ENCODE measurements around the gene KIF1B. TPM values are rescaled to one million over a fixed set of nuclear protein-coding genes. Genes with fewer than 3 reads are reported as not detected.

The KIF1B gene
- total and polyA plus RNA-seq, 9 of the 15 experiments (the other 6 are each of a cell fraction or from before 2014, with no cell fraction given), result 2.8 to 19.8 (median 11.9) TPM

DNA sequence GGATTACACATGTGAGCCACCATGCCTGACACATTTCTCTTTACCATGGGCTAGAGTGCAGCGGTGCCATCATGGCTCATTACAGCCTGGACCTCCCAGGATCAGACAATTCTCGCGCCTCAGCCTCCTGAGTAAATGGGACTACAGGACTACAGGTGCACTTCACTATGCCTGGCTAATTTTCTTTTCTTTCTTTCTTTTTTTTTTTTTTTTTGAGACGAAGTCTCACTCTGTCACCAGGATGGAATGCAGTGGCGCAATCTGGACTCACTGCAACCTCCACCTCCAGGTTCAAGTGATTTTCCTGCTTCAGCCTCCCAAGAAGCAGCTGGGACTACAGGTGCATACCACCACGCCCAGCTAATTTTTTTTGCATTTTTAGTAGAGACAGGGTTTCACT is 14.8 kb upstream of the KIF1B start:
- Histone ChIP-seq H3K27me3 (ENCODE audit: control insufficient read depth in 2 of 2, insufficient read depth in 2 of 2, low read length in 2 of 2) (peaks cover 25 to 52% of the 10 kb centered on the region in 2 experiments), H3K4me3 (no peak overlapping the region), H3K36me3 (ENCODE audit: control insufficient read depth, insufficient read depth, low read length) (no peaks in the 10 kb centered on the region), H3K9me3 (replicated peaks; ENCODE audit: control insufficient read depth, insufficient read depth, low read depth, low read length) (no peaks in the 10 kb centered on the region), H3K9ac (ENCODE audit: insufficient read depth in 1 of 2, low read depth in 2 of 2, low read length in 2 of 2) (no peak overlapping the region), H4K20me1 (replicated peaks; ENCODE audit: control insufficient read depth, insufficient read depth, low read length) (no peaks in the 10 kb centered on the region), H3K4me1 (replicated peaks in 1 of 2; ENCODE audit: control insufficient read depth in 2 of 2, insufficient read depth in 2 of 2, low read length in 2 of 2) (no peaks in the 10 kb centered on the region), H3K27ac (ENCODE audit: extremely low read depth, low read depth, low read length) (no peak overlapping the region), H3K4me2 (ENCODE audit: insufficient read depth, low read length) (no peak overlapping the region), H3K9me1 (ENCODE audit: control insufficient read depth, insufficient read depth, low read length) (no peaks in the 10 kb centered on the region), H3K79me2 (ENCODE audit: control insufficient read depth, insufficient read depth, low read length) (no peaks in the 10 kb centered on the region), H2AFZ (ENCODE audit: low read depth, low read length) (no peak overlapping the region)
- ATAC-seq (no peak), DNase-seq (ENCODE audit: extremely low read depth in 1 of 4, low spot score in 3 of 4) (no peak), FAIRE-seq (no peak)
- no TSS peak for BruUV-seq (replicated peaks)
- in situ Hi-C loops (cut with MboI) (no loop called here), intact Hi-C loops (cut with micrococcal nuclease) (no loop called here)
- WGBS (ENCODE audit: insufficient coverage, low coverage, missing lambda C conversion rate), result 9% methylated on average over 5 of the region's 6 CpGs
- CTCF ChIA-PET (ENCODE audit: low intra/inter-chr PET ratio), result no interaction called here
- POLR2A ChIA-PET, result no interaction called here
- TF ChIP-seq, protein P1, sequence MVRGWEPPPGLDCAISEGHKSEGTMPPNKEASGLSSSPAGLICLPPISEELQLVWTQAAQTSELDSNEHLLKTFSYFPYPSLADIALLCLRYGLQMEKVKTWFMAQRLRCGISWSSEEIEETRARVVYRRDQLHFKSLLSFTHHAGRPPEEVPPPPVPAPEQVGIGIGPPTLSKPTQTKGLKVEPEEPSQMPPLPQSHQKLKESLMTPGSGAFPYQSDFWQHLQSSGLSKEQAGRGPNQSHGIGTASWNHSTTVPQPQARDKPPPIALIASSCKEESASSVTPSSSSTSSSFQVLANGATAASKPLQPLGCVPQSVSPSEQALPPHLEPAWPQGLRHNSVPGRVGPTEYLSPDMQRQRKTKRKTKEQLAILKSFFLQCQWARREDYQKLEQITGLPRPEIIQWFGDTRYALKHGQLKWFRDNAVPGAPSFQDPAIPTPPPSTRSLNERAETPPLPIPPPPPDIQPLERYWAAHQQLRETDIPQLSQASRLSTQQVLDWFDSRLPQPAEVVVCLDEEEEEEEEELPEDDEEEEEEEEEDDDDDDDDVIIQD (CRISPR knock-in tag; IDR thresholded peaks at IDR 0.05), result no peak
- 0 out of 2 replicates have a peak, but pooled peaks have one; percentile 32 for TF ChIP-seq CEBPB (tag; IDR thresholded peaks at IDR 0.05)

DNA sequence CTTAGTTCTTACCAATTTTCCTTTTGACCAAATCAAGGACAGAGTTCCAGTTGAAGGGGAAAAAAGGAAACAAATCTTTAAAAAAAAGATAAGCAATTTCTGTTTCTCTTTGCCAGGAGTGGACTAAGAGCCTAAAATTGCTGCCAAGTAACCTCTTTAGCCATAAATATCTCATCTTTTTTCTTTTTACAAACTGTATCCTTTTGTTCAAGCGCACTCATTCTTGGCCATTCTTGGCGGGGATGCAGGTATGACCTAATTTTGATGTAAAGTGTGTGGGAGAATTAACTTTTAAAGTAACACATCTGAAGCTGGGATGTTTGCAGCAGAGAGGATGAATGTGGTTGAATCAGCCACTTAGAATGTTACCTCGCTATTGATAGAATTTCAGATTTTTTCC is 13.4 kb upstream of the KIF1B start:
- ATAC-seq, result no peak
- FAIRE-seq, result no peak
- TF ChIP-seq, protein P2, sequence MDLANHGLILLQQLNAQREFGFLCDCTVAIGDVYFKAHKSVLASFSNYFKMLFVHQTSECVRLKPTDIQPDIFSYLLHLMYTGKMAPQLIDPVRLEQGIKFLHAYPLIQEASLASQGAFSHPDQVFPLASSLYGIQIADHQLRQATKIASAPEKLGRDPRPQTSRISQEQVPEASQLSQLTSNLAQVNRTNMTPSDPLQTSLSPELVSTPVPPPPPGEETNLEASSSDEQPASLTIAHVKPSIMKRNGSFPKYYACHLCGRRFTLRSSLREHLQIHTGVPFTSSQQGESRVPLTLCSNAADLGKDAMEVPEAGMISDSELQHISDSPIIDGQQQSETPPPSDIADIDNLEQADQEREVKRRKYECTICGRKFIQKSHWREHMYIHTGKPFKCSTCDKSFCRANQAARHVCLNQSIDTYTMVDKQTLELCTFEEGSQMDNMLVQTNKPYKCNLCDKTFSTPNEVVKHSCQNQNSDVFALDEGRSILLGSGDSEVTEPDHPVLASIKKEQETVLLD (IDR thresholded peaks at IDR 0.05), result no peak
- TF ChIP-seq, protein P3, sequence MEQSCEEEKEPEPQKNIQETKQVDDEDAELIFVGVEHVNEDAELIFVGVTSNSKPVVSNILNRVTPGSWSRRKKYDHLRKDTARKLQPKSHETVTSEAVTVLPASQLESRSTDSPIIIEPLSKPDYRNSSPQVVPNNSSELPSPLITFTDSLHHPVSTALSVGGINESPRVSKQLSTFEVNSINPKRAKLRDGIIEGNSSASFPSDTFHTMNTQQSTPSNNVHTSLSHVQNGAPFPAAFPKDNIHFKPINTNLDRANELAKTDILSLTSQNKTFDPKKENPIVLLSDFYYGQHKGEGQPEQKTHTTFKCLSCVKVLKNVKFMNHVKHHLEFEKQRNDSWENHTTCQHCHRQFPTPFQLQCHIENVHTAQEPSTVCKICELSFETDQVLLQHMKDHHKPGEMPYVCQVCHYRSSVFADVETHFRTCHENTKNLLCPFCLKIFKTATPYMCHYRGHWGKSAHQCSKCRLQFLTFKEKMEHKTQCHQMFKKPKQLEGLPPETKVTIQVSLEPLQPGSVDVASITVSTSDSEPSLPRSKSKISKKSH (CRISPR knock-in tag; IDR thresholded peaks at IDR 0.05), result no peak
- TF ChIP-seq LEF1 (IDR thresholded peaks at IDR 0.05) (no peak), TCF7 (IDR thresholded peaks at IDR 0.05; ENCODE audit: borderline replicate concordance) (no peak), SIRT6 (IDR thresholded peaks at IDR 0.05; ENCODE audit: low read depth, low read length) (no peak), KHSRP (IDR thresholded peaks at IDR 0.05) (no peak), RBFOX2 (IDR thresholded peaks at IDR 0.05; ENCODE audit: low read depth, low read length) (no peak), SMAD4 (CRISPR knock-in tag; conservative IDR thresholded peaks at IDR 0.05) (no peak), MCM2 (IDR thresholded peaks at IDR 0.05; ENCODE audit: low read depth) (no peak)
- TF ChIP-seq, protein P4, sequence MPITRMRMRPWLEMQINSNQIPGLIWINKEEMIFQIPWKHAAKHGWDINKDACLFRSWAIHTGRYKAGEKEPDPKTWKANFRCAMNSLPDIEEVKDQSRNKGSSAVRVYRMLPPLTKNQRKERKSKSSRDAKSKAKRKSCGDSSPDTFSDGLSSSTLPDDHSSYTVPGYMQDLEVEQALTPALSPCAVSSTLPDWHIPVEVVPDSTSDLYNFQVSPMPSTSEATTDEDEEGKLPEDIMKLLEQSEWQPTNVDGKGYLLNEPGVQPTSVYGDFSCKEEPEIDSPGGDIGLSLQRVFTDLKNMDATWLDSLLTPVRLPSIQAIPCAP (CRISPR knock-in tag; IDR thresholded peaks at IDR 0.05; ENCODE audit: borderline replicate concordance), result no peak

More for the DNA sequence above, 13.4 kb upstream of the KIF1B start:
- no peaks in the 10 kb centered on the region for H3K9me1 ChIP-seq (ENCODE audit: control insufficient read depth, insufficient read depth, low read length)
- no peaks in the 10 kb centered on the region for H3K79me2 ChIP-seq (ENCODE audit: control insufficient read depth, insufficient read depth, low read length)
- BruUV-seq (replicated peaks), result no TSS peak
- WGBS (ENCODE audit: insufficient coverage, low coverage, missing lambda C conversion rate), result 0% methylated on average over 3 of the region's 3 CpGs
- H3K27me3 ChIP-seq (ENCODE audit: control insufficient read depth in 2 of 2, insufficient read depth in 2 of 2, low read length in 2 of 2), result peaks cover 33 to 58% of the 10 kb centered on the region in 2 experiments
- H3K4me2 ChIP-seq (ENCODE audit: insufficient read depth, low read length), result no peak overlapping the region
- intact Hi-C loops (cut with micrococcal nuclease) (no loop called here), in situ Hi-C loops (cut with MboI) (no loop called here)
- no peaks in the 10 kb centered on the region for H3K36me3 ChIP-seq (ENCODE audit: control insufficient read depth, insufficient read depth, low read length)
- H4K20me1 ChIP-seq (replicated peaks; ENCODE audit: control insufficient read depth, insufficient read depth, low read length), result no peaks in the 10 kb centered on the region
- no peaks in the 10 kb centered on the region for H3K9me3 ChIP-seq (replicated peaks; ENCODE audit: control insufficient read depth, insufficient read depth, low read depth, low read length)
- no peak overlapping the region for H2AFZ ChIP-seq (ENCODE audit: low read depth, low read length)
- no peak overlapping the region for H3K4me3 ChIP-seq
- no peak overlapping the region for H3K9ac ChIP-seq (ENCODE audit: insufficient read depth in 1 of 2, low read depth in 2 of 2, low read length in 2 of 2)
- ChIA-PET POLR2A (no interaction called here), CTCF (ENCODE audit: low intra/inter-chr PET ratio) (no interaction called here)
- H3K4me1 ChIP-seq (replicated peaks in 1 of 2; ENCODE audit: control insufficient read depth in 2 of 2, insufficient read depth in 2 of 2, low read length in 2 of 2), result no peaks in the 10 kb centered on the region
- no peak for DNase-seq (ENCODE audit: extremely low read depth in 1 of 4, low spot score in 3 of 4)
- H3K27ac ChIP-seq (ENCODE audit: extremely low read depth, low read depth, low read length), result no peak overlapping the region
